NB4 (cell line): Measurements from ENCODE around the gene DGCR8.

Experiments used
- CTCF ChIP-seq: IDR thresholded peaks from one replicate; pipeline ENCODE4 v1.5.1; 2012; ENCODE audit warnings: low read depth, low read length
- POLR2A ChIP-seq: IDR thresholded peaks from 2 replicates; pipeline ENCODE4 v1.6.1; 2011; ENCODE audit warnings: mild to moderate bottlenecking; ENCODE audit not compliant: insufficient read length; ENCODE audit errors: extremely low read depth

DNA sequence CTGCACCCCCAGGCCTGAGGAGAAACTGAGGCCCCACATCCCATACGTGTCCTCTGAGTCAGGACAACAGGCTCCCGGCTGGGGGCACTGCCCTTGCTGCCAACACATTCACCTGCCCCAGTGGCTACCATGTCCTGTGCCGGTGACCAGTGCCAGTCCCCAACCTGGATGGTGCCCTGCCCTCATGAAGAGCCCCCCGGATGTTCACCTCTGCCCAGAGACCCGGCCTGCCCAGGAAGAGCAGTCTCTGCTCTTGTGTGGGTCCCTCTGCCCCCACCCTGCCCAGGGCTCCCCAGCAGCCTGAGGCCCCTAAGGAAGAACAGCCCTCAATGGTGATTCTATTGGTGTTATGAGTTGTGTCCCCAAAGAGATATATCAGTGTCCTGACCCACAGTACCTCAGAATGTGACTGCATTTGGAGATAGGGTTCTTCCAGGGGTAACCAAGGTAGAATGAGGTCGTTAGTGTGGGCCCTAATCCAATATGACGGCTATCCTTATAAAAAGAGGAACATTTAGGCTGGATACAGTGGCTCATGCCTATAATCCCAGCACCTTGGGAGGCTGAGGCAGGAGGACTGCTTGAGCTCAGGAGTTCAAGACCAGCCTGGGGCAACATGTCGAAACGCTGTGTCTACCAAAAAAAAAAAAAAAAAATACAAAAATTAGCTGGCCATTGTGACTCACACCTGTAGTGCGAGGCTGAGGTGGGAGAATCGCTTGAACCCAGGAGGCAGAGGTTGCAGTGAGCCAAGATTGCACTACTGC lies 13.2 kb upstream of the DGCR8 start:
- TF ChIP-seq CTCF (no peak), POLR2A (no peak)
